HG03196 (cell line): ENCODE measurements around the gene BUD23.
A peak's percentile ranks its signal among the peaks of the same experiment; 100 is the strongest.
"Not testable (repeated sequence)": the region's sequence is repeated elsewhere in the genome, so short reads cannot be mapped to it uniquely, and the experiment has no call there.

ENCODE experiments used
- ATAC-seq: cut with Tn5 transposase; IDR thresholded peaks from one replicate; pipeline ENCODE4 v1.9.1; 2021; ENCODE audit not compliant: unreplicated experiment

The BUD23 gene

DNA sequence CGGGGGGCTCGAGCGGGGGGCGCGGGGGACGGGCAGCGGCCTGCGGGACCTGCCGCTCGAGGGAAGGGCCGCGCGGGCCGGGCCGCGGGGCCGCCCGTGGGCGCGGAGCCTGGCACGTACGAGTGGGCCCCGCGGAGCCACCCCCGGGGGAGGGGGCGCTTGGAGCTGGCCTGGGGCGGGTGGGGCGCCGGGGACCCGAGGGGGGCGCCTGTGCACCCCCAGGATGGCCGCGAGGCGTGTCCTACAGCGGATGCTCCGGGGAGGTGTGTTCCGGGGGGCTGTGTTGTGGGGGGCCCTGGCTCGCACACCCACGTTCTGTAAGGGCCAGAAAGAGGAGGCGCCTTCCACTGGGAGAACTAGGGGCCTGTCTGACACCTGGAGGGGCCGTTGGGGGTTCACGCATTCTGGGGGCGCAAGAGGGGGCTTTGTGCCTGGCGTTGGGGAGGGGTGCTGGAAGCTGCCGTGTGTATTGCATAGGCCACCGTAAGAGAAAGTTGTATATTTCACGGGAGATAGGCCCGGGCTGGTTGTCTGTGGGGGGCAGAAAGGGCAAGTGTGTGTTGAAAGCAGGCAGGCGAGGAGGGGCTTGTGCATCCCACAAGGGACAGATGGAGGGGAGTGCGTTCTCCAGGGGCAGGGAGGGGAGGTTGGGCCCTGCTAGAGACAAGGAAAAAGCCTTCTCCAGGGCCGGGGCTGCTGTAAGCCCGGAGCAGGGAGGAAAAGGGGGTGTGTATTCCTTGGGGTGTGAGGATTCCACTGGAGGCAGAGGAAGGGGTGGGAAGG is 15.1 kb upstream of the BUD23 start:
- ATAC-seq = no peak

DNA sequence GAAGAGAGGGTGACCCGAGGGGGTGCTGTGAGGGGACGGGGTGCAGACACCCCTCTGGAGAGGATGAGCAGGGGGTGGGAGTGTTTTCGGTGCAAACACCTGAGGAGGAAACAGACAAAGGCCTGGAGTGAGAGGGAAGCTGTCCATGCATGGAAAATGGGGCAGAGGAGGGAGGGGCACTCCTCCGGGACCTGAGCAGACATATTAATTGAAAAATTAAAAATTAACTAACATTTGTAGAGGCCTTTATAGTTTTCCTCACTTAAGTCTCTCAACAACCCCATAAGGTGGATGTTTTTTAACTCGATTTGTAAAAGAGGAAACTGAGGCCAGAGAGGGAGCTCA is 14.5 kb upstream of the BUD23 start:
- no peak for ATAC-seq

DNA sequence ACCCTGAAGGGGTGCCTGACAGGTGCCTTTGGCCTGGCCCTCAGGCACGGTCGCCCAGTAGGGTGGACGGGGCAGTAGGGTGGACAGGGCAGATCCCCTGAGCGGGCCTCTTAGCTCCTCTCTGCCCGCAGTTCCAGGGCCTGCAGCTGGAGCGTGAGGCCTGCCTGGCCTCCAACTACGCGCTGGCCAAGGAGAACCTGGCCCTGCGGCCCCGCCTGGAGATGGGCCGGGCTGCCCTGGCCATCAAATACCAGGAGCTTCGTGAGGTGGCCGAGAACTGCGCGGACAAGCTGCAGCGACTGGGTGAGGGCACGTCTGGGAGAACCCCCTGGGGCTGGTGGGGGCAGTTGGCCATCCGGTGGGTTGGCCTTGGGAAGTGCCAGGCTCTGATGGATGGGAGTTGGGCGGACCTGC is 14.1 kb upstream of the BUD23 start:
- no peak for ATAC-seq

DNA sequence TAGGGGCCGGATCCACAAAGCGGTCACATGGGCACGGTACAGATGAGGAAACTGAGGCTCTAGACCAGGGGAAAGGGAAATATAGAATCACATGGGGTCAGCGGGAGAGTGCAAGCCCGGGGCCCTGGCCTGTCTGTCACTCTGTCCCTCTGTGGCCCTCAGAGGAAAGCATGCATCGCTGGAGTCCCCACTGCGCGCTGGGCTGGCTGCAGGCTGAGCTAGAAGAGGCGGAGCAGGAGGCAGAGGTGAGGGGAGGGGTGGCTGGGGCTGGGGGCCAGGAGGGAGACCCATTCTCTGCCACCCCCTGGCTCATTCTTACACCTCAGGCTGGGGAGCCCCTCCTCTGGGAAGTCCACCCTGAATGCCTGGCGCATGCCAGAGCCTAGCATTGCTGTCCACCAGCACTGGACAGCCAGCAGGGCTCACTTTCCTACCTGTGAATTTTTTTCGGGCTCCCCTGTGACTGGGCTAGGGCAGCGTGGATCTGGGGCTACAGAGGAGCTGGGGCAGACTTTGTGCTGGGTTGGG is 13.5 kb upstream of the BUD23 start:
- ATAC-seq = no peak

DNA sequence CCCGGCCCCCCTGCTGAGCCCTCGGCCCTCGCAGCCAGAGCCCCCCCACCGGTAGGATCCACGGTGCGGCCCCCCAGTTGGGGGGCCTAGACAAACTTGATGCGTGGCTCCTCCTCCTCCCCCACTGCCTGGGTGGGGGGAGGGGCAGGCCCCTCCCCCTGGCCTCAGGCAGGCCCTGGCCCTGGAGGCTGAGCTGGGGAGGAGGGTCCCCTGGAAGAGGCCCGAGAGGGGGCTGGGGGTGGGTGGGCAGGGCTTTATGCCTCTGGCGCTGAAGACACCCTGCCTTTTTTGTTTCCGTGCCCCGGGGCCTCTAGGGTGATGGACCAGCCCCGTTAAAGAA is 12.1 kb upstream of the BUD23 start:
- ATAC-seq = no peak

DNA sequence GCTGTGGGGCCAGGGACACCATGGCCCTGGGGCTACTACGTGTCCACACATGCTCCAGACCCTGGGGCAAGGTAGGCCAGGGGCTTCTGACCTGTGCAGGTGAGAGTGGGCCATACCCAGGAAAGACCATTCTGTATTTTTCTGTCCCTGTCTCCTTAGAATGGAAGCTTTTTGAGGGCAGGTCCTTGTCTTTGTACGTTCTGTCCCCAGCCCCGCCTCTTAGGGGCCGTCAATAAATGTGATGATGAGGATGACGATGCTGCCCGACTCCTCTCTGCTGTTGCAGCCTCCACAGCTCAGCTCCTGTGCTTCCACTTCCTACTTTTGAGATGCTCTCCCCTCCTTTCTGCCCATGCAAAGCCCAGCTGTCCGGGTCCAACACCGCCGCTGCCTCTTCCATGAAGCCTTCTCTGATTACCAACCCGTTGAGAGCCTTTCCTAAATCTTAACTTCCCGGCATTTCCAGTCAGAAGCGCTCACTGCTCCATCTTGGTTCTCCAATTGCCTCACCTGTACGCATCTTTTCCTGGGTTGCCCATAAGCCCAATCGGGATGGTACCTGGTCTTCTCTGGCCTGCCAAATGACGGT is 11.4 kb upstream of the BUD23 start:
- ATAC-seq = no peak

DNA sequence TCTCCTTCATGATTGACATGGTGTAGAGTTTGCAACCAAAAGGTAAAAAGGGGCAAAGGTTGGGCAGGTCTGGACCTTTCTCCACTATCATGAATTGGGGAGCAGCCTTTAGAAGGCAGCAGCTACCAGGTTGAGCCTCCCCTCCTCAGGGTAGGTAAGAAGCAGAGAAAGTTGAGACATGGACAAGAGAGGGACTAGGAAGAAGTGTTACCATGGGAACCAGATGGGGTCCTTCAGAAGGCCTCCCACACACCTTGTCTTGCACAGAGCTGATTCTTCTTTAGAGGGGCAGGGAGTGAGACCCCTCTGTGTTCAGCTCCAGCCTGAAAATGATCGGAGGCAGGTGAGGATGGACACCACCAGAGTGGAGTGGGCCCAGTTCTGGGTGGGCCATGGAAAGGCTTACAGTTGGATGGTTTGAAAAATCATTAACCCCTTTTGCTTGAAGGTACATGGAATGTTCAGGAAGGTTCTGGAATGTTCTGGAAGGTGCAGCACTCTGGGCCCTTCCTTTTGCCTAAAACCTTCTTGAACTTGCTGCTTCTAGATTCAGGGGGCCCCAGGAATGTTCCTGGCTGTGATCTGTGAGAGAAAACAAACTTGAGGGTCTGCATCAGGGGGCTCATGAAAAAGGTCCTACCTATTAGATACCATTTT is 8.8 kb upstream of the BUD23 start:
- ATAC-seq = no peak

DNA sequence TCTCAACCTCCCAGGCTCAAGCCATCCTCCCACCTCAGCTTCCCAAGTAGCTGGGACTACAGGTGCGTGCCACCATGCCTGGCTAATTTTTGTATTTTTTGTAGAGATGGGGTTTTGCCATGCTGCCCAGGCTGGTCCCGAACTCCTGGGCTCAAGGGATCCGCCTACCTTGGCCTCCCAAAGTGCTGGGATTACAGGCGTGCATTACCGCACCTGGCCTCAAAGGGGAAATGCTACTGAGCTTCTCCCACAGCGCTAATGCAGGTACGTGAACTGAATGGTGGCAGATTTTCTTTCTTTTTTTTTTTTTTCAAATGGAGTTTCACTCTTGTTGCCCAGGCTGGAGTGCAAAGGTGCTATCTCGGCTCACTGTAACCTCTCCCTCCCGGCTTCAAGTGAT is 7.3 kb upstream of the BUD23 start:
- not testable (repeated sequence) for ATAC-seq

DNA sequence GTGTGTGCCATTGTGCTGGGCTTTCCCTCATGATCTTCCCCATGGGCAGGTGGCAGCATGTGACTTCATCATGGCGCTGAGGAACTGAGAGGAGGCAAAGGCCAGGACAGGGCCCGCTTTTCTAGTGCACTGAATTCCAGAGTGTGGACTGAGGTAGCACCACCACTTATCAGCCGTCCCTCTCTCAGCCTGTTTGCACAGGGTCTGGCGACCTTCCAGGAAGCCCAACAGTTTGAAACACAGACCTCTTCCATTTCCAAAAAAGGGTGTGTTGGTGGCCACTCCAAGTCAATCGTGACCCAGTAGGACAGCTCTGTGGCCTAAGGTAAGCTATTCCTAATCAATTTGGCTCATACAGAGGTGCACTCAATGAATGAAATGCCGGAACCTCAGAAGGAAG is 4.5 kb upstream of the BUD23 start:
- no peak for ATAC-seq

DNA sequence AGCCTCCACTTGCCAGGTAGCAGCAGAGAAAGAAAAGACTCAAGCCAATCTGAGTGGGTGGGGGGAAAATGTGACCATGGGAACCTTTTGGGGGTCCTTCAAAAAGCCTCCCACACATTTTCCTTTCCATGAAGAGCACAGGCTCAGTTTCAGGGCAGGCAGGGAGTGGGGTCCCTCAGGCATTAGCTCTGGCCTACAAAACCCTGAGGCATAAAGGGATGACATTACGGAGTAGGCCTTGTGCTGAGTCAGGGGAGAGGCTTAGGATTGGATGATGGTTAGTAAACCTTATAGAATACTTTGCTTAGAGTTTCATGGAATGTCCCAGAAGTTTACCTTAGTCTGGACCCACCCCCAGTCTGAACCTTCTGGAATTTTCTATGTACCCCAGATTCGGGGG is 3.7 kb upstream of the BUD23 start:
- ATAC-seq = no peak

DNA sequence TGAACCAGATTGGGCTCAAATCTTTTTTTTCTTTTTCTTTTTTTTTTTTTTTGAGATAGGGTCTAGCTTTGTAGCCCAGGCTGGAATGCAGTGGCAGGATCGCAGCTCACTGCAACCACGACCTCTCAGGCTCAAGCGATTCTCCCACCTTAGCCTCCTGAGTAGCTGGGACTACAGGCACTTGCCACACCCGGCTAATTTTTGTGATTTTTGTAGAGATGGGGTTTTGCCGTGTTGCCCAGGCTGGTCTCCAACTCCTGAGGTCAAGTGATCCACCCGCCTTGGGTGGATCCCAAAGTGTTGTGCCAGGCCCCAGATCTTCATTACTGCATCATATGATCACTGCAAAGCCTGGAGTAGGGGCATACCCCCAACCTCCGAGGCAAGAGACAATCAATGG is 2.9 kb upstream of the BUD23 start:
- ATAC-seq = no peak

DNA sequence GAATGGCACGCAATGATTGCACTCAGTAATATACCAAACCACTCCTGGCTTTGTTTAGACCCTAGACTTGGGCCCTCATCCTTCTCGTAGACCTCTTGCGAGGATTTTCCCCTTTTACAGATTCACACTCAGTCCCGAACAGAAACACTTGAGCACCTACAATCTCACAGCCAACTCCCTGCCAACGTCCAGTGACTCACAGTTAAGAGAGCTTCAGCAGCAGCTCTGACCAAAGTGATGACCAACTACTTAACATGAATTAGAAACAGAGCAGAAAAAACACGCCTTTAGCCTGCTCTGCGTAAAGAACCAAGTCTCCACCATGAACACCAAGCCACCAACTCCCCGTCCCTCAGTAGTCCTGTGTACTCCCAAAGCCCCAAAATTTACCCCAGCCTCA is 2.4 kb upstream of the BUD23 start:
- no peak for ATAC-seq

DNA sequence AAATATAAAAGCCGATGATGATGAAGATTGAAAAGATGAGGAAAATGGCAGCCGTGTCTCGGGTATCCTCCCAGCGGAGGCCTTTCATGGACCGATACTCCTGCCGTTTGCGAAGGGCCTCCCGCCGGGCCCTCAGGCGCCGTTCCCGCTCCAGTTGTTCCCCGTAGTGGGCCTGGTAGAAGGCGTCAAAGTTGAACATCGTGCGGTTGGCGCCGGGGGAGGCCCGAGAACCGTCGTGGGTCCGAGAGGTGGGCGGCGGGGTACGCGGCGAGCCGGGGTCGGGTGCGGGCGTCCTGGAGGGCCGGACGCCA is 697 bp upstream of the BUD23 start:
- no peak for ATAC-seq

DNA sequence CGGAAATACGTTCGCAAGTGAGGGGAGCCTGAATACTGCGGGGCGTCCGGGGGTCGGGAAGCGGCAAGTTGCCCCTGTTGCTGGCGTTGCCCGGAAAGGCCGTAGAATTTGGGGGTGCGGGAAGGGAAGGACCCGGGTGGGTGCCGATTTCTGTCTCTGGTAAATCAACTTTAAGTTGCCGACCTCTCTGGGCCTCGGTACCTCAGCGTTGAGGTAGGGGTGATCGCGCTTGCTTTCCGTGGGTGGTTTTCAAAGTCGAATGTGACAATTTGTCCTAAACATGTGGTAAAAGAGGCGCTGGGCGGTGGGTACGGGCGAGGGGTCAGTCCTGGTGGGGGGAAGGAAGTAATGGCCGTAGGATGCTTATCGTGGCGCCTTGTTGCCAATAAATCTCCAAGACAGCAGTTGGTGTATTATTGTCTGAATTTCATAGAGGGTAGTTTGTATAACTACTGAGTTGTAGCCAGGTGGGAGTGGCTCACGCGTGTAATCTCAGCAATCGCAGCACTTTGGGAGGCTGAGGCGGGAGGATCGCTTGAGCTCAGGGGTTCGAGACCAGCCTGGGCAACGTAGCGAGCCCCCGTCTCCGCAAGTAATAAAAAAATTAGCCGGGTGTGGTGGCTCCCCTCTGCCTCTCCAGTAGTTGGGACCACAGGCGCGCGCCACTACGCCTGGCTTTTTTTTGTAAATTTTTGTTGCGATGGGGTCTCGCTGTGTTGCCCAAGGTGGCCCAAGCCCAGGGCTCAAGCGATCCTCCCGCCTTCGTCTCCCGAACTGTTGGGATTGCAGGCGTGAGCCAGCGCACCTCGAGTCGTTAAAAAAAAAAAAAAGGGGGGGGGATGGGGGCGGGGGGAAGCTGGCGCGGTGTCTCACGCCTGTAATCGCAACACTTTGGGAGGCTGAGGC is 644 bp downstream of the BUD23 start:
- ATAC-seq = peak; percentile 6

DNA sequence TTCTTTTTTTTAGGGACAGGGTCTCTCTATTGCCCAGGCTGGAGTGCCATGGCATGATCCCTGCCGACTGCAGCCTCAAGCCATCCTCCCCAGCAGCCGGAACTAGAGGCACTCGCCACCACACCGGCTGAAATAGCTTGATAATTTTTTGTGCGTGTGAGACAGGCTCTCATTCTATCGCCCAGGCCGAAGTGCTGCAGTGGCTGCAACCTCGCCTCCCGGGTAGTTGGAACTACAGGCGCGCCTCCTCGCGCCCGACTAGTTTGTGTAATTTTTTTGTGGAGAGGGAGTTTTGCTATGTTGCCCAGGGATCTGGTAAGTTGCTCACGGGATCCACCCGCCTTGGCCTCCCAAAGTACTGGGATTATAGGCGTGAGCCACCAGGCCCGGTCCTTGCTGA is 1.9 kb downstream of the BUD23 start:
- ATAC-seq = no peak

DNA sequence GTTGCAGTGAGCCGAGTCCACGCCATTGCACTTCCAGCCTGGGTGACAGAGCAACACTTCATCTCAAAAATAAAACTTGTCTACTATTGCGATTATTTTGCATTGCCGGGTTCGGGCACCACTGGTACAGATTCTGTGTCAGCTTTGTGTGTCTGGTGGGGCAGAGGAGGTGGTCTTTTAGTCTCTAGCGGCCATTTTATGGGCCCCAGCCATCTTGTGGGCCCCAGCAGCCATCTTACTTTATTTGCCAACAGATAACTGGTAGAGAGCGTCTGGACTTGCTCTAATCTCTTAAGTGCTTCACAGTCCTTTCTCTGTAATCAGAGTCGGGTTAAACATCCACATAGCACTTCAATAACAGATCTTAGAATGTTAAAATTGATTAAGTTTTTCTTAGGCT is 4.9 kb downstream of the BUD23 start:
- ATAC-seq = no peak

DNA sequence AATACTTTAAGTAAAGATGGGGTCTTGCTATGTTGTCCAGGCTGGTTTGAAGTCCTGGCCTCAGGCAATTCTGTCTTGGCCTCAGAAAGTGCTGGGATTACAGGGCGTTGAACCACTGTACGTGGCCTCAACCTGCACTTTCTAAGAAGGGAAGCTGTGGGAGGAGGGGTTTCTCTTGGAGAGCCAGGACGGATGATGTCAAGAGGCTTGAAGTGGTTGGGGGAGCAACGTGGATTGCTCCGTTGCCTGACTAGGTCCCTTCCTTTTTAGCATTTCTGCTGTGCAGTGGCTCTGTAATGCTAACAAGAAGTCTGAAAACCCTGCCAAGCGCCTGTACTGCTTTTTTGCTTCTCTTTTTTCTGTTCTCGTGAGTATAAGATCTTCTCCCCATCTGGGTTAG is 7.2 kb downstream of the BUD23 start:
- ATAC-seq = no peak

DNA sequence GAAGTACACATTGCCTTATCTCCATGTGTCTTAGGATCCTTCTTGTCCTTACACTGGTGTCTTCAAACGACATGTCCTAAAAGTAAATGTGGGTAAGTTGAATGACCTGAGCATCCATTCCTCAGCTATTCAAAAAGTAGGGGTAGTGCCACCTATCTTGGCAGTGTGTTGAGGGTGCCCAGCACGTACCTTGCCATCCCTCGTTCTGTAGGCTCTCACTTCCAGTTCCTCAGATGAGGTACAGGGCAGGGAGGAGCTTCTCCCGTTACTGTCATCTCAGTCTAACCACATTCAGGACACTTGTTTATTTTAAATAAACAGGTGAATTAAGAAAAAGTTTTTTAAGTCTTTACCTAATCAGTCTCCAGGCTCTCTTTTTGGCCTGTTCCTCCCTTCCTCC is 13.0 kb downstream of the BUD23 start:
- no peak for ATAC-seq

DNA sequence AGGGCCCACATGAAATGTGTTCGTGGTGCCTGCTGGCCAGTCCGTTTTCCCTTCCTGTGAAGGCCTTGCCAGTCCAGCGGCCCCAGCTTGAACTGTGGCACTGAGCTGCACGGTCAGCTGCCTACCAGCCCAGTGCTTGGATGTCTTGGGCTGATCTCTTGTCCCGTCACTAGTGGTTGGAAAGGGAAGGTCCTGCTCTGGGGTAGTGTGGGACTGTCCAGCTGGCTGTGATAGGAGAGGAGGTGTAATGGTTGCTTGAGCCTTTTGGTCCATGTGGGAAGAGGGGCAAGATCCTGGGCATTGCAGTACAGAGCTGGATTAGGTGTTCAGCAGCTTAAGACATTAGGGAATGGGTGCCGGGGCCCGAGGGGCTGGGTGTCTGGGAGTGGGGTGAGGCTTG is 15.0 kb downstream of the BUD23 start:
- ATAC-seq = no peak

DNA sequence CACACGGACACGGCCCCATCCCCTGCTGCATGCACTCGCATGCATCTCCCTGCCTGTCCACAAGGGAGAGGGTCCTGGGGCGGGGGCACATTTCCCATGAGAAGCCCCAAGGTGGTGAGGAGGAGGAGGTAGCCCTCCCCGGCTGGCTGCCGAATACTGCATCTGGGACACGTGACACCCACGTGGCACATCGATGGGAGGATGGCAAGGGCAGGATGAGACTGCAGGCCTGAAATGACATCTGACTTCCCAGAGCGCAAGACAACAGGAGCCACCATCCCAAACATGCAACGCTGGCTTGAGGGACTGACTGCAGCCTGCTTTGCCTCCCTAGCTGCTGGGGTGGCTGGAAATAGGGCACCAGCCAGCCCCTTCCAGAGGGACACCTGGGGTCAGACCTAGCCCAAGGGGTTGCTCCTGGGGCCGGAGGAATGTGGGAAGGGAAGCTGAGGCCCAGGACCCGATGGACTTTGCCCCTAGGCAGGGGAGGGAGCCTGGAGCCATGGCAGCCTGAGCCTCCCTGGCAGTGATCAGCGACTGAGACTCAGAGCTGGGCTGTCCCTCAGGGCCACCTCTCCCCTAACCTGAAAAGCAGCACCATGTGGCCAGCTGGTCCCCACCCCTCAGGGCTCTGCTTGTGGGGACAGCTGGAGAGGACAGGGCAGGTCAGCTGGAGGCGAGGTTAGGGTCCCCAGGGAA is 16.1 kb downstream of the BUD23 start:
- no peak for ATAC-seq

DNA sequence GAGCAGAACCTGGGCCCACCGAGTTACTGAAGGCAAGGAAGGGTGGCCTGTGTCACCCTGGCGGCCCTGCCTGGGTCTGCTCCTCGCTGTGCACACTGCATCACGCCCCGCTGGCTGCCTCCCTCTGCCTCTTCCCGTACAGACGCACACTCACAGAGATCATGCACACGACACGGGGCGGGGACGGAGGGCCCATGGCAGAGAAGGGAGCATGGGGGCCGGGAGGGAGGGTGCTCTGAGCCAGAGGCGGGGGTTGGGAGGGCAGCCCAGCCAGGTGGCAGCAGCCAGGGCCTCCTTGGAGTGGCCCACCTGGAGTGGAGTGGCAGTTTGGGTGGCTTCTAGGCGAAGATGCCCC is 16.6 kb downstream of the BUD23 start:
- ATAC-seq = no peak
